ENCODE data around the gene ANKRD62.

- no peak for TF ChIP-seq POLR2A (IDR thresholded peaks at IDR 0.05)
- peak; percentile 27 to 32 (median 29) for TF ChIP-seq CTCF (IDR thresholded peaks at IDR 0.05)
Measured at GRCh38 chr18:12121175-12122042, 27.8 kb downstream of the ANKRD62 start.

All from right lobe of liver (tissue), 4 donors.